IPS-11a (cell line): ENCODE data around the gene ARMC9.

Source experiments
- H3K4me3 ChIP-seq: one replicate; pipeline ENCODE4 v1.5.1; 2013; ENCODE audit warnings: low read depth, low read length, control low read depth

Gene ARMC9

DNA sequence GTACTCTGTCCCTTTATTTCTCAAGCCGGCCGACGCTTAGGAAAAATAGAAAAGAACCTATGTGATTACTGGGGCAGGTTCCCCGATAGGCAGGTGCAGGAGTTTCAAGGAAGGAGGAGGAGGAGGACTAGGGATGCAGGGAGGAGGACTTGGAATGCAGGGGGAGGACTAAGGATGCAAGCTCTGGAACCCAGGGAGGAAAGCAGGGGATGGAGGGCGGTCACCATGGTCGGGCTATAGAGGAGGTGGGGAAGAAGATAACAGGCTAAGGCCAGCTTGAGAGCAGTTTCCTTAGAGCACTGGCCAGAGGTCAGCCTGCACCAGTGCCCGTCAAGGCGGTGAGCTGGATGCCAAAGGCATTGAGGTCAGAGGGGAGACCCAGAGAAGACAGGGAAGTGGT is 178.4 kb downstream of the ARMC9 start:
- H3K4me3 ChIP-seq: no peak overlapping the region

DNA sequence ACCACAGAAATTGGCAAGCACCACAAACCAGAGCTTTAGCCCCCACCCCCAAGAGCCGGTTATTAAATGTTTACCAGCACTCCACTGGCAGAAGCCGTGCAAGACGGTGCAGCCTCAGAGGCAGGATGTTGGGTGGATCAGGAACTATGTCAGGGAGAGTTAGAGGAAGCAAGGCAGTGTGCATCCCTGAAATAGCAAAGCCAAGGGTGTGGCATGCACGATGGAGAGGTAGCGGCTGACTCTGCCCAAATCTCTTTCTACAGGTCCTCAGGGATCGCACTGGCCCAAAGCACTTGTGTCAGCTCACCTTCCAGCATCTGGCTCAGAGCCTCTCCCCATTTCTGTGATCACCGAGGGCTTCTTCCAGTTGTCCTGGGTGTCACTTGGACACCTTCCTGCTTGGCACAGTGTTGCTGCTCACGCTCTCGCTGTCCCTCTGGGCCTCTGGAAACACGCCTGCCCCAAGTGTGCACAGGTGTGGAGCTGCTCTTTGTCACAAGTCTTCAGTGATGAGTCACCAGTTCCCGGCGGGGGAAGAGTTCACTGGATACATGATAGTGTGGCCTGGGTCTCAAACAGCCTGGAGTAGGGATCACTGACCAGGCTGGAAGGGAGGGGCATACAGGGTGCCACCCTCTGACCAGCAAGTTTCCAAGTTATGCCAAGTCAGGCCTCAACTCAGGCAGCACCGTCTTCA is 179.7 kb downstream of the ARMC9 start:
- no peak overlapping the region for H3K4me3 ChIP-seq

DNA sequence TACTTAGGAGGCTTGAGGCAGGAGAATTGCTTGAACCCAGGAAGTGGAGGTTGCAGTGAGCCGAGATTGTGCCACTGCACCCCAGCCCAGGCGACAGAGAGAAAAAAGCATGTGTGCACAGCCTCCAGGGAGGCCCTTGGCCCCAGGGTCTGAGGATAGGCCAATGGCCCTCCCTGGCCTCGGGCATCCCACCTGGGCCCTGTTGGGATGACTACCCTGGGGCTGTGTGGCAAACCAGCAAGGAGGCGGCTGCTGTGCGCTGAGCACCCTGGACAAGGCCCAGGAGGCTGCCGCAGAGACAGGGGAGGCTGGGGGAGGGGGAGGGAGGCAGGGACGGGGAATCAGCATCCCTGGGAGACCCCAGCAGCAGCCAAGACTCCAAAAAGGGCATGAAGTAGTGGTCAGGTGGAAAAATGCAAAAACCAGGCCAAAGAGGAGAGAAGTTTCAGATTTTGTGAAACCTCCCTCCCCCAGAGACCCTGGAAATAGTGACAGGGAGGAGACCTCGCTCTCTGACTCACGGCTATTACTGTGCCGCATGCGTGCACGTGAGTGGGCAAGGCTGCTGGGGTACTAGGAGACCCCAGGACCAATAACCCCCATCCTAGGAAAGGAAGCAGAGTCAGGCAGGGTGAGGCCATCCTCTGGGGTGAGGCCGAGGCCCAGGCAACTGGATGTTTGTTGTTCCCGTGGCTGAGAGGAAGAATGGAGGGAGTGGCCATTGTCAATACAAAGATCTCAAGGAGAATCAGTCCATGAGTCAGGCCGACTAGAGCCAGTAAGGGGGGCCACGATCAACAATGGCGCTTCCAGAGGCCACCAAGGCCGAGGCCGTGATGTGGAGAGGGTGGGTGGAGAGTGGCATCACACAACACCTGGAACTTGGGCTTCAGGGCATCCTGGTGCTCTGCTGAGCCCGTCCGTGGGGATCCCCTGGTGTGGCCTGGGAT is 181.1 kb downstream of the ARMC9 start:
- no peak overlapping the region for H3K4me3 ChIP-seq

DNA sequence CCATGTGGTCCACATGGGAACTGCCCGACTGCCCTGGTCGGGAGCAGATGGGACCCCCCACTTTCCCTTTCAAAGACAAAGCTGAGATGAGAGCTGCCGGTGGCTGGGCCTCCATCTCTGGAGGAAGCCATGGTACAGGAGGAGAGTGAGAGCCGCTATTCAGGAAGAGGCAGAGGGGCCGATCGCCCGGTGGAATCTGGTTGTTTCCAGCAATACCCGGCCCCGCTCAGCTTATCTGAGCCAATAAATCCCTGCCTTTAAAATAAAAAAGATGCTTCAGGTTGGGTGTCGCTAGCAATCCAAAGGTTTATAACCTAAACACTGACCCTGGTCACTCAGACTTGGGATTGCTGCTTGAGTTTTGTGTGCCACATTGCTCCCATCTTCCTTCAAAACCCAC is 181.9 kb downstream of the ARMC9 start:
- no peak overlapping the region for H3K4me3 ChIP-seq

DNA sequence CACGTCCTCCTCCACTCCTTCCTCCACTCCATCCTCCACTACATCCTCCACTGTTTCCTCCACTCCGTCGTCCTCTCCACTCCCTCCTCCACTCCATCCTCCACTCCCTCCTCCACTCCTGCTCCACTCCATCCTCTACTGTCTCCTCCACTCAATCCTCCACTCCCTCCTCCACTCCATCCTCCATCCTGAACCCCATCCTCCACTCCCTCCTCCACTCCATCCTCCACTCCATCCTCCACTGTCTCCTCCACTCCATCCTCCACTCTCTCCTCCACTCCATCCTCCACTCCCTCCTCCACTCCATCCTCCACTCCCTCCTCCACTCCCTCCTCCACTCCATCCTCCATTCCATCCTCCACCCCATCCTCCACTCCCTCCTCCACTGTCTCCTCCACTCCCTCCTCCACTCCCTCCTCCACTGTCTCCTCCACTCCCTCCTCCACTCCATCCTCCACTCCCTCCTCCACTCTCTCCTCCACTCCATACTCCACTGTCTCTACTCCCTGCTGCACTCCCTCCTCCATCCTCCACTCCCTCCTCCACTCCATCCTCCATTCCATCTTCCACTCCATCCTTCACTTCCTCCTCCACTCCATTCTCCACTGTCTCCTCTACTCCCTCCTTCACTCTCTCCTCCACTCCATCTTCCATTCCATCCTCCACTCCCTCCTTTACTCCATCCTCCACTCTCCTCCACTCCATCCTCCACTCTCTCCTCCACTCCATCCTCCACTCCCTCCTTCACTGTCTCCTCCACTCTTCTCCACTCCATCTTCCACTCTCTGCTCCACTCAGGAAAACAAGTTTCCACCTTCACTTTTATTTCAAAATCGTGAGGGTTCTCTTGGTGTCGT is 182.8 kb downstream of the ARMC9 start:
- no peak overlapping the region for H3K4me3 ChIP-seq

DNA sequence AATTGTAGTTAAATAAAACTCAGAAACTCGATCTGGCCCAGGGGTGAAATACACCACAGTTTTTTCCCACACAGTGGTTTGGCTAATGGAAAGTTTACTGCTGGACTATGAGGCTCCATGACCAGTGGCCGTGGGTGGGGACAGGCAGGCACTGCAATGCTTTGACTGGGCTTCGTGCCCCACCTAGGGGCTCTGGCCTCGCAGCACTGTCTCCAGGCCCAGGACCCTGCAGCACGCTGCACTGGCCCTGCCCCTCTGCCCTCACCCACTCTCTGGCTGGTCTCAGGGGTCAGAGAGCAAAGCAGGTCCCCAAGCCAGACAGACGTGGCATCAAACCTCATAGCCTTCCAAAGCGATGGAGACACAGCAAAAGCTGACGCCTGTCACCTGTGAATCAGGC is 183.7 kb downstream of the ARMC9 start:
- H3K4me3 ChIP-seq: no peak overlapping the region

DNA sequence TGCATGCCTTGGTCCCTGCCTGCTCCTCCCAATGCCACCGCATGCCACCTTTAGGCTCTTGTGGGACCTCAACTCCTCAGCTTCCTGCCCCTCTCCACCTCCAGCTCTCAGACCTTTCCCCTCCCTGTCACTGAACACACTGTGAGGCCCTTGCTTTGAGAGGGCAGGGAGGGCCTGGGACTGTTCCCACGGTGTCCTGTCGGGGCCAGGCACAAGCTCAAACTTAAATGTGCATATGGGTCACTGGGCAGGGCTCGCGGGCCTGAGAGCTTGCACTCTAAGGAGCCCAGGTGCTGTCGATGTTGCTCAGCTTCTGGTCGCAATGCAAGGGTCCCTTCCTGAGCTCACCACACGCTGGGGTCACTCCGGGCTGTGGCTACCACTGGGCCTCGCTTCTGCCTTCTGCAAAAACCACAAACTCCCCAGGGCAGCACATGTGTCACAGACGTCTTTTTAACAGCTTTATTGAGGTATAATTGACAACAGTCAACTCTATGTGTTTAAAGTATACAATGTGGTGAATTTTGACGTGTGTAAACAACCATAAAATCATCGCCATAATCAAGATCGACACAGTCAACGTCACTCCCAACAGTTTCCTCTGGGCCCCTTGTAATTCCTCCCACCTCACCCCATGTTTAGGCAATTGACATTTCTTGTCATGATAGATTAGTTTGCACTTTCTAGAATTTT is 185.1 kb downstream of the ARMC9 start:
- no peak overlapping the region for H3K4me3 ChIP-seq

DNA sequence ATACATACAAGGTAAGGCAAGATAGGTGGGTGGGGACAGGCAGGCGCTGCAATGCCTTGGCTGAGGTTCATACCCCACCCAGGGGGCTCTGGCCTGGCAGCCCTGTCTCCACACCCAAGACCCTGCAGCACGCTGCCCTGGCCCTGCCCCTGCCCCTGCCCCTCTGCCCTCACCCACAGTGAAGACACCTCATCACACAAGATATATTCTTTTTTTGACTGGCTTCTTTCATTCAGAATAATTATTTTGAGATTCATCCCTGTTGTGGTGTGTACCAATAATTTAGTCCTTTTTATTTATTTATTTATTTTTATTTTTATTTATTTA is 185.6 kb downstream of the ARMC9 start:
- no peak overlapping the region for H3K4me3 ChIP-seq

DNA sequence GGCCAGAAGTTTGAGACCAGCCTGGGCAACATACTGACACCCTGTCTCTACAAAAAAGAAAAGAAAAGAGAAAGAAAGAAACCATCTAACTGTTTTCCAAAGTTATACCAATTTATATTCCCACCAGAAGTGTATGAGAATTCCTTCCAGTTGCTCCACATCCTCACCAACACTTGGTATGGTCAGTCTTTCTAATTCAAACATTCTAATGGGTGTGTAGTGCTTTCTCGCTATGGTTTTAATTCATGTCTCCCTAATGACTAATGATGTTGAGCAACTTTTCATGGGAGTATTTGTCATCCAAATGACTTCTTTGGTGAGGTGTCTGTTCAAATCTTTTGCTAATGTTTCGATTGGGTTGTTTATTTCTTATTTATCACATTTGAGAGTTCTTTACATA is 186.5 kb downstream of the ARMC9 start:
- H3K4me3 ChIP-seq: no peak overlapping the region

DNA sequence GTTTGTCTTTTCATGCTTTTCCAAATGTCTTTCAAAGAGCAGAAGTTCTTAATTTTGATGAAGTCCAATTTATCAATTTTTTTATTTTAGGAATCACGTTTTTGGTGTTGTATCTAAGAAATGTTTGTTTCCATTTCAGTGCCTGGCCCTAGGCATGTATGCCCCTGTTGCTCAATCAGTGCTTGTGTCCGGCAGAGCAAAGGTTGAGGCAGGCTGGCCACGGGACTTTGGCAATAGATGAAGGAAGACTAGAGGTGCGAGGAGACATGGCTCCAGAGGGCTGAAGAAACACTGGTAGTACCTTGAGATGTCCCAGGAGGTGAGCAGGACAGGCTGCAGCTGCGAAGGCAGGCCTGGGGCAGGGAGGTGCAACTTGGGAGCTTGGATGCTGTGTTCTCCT is 187.0 kb downstream of the ARMC9 start:
- H3K4me3 ChIP-seq: no peak overlapping the region

DNA sequence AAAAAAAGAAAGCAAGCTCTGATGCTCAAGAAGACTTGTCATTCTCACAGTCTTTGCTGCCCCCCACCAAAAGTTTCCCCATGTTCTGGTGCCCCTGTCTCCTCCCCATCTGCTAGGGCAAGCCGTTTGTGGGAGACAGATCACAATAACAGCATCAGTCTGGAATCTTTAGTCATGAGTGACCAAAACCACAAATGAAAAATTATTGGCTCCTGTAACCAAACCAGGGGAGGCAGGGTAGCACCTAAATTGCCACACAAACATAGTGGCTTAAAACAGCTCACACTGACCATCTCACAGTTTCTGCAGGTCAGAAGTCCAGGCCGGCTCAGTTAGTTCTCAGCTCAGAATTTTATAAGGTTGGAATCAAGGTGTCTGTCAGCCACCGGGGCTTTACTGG is 188.0 kb downstream of the ARMC9 start:
- H3K4me3 ChIP-seq: no peak overlapping the region

DNA sequence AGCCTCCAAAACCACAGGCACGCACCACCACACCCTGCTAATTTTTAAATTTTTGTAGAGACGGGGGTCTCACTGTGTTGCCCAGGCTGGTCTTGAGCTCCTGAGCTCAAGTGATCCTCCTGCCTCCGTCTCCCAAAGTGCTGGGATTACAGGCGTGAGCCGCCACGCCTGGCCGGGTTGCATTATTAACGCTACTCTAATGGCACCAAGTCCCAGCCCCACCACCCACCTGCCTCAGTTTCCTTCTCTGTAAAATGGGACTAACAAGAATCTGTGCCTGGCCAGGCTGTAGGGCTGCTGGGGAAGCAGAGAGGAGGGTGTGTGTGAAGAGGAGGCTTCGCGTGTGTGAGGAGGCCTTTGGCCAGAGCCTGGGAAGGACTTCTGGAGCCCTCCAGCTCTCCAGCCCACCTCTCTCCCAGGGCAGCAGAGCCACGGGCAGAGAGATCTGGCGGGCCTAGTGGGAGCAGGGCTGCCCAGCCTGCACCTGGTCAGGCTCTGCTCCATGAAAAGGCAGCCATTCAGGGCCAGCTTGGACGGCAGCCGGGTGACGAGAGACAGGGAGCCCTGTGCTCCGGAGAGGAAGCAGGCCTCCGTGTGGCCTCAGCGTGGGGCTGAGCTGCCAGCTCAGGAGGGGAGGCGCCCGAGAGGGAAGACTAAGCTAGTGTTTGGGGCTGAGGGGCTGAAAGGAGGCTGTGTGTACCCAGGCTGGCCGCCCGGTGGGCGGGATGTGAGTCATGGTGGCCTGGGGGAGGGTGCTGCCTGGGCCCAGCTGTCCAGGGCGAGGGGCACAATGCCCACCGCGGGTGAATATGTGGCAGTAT is 189.7 kb downstream of the ARMC9 start:
- no peak overlapping the region for H3K4me3 ChIP-seq

DNA sequence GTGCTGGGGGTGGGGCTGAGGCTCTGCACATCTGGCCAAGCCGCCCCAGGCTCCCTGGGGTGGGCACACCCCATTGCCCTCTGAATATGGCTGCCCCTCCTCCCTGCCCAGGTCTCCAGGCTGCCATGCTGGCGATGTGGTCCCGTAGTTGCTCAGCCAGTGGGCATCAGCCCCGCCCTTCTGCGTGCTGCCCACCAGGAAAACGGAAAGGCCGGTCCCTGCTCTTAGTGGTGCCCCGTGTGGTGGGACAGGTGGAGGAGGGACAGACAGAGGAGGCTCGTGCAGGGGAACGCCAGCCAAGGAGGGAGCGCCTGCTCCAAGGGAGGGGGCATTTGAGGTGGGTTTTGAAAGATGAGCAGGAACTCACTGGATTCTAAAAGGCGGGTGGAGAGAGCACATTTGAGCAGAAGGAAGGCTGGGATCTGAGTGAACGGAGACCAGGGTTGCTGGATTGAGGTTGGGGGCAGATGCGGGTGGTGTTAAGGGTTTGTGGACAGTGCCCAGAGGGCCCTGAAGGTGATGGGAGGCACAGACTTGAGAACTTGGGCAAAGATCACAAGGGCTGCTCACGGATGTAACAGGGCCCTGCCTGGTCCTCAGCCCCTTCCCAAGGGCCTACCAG is 190.4 kb downstream of the ARMC9 start:
- no peak overlapping the region for H3K4me3 ChIP-seq

DNA sequence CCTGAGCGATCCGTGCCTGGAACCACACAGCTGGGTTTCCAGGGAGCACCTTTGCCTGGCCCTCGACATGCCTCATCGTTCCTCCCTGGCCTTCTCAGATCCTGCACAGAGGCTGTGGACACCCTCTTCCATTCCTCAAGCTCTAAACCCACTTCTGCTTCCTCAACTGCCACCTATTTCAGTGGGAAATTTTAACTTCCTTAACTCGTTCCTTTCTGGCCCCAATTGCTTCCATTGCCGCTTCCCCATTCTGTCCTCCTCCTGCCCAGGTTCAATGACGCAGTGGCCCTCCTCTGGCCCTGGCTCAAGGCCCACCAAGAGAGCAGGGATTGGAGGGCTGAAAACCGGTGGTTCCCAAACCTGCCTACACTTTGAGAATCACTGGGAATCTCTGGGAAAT is 192.2 kb downstream of the ARMC9 start:
- no peak overlapping the region for H3K4me3 ChIP-seq

DNA sequence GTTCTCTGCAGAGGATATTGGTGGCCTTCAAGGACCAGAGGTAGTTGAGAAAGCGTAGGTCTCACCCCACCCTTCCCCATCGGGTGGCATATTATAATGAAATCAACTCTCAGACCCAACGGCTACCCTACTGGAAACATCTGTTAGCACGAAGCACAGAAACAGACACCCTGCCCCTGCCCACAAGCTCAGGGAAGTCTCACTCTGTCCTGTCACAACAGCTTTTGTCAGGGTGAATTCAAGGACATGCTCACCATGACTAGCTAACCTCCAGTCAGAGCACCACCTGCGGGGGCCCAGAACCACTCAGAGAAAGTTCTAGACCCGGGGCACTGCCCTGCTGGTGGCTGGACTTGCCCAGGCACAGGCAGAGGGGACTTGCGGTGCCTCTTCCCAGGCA is 193.6 kb downstream of the ARMC9 start:
- H3K4me3 ChIP-seq: no peak overlapping the region

DNA sequence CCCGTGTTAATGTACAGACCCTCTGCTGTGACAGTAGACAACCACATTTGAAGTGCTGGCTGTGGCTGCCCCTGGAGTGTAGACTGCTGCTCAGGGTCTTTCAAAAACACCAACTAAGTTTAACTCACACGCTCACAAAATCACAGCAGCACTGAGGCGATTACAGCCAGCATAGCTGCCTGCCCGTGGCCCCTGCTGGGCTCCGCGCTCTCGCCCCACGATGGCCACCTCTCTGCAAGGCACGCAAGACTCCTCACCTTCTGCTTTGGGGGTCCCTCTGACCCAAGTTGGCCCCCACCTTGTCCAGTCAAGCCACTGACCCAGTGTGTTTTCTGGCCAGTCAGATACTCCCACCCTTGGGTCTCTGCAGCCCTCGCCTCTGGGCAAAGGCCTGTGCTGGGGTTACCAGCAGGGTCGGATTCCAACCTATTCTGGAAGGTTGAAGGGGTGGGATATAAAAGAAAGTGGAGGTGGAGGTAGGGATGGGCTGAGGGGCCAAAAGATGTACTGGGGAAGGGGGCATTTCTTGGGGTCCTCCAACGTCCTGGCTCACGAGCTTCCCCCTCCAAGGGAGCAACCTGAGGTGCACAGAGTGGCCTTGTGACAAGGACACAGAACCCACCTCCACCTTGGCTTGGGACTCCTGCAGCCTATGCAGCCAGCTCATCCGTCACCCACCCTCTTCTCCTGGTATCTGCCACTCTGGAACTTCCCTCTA is 194.2 kb downstream of the ARMC9 start:
- no peak overlapping the region for H3K4me3 ChIP-seq

DNA sequence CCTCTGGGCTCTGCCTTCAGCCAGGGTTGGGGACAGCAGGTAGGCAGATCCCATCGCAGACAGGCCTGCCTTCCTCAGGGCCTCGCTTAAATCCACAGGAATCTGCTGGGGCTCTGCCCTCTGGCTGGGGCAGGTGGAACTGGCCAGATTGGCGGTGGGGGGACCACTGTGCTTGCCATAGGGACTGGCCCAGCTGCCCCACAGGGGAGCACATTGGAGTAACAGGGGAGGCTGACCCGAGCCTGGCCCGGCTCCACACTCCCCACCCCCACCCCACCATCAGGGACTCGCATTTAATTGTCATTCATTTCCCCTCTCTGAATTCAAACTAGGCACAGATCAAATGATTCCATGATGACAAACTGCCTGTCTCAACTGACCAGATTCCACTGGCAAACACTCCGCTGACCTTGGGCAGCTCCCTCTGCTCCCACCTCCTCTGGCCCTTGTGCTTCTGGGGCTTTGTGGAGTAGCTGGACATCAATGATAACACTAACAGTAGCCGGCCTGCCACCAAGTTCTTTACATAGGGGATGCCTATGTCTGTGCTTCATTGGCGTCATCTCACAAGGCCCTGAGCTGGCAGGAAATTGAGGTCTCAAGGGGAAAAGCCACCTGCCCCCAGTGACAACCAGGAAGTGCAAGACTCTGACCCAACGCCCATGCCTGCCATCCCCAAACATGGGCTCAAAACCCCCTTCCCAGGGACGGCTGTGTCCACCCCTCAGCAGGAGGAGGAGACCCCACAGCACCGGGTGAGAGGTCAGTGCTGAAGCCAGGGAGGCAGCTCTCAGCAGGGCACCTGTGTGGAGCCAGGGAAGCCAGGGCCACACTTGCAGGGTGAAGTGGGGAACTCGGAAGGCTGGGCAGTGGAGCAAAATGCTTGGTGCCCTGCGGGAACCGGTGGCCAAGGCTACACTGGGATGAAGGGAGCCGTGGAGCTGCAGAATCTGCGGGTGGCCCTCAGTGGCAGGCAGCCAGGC is 195.0 kb downstream of the ARMC9 start:
- no peak overlapping the region for H3K4me3 ChIP-seq
